HG02970 (cell line): ENCODE measurements around the gene RGSL1.

Experiments
- ATAC-seq: cut with Tn5 transposase; IDR thresholded peaks from one replicate; pipeline ENCODE4 v1.9.1; 2021; ENCODE audit warnings: mild to moderate bottlenecking, moderate library complexity, moderate number of reproducible peaks; ENCODE audit not compliant: unreplicated experiment, low FRiP score

RGSL1 gene

DNA sequence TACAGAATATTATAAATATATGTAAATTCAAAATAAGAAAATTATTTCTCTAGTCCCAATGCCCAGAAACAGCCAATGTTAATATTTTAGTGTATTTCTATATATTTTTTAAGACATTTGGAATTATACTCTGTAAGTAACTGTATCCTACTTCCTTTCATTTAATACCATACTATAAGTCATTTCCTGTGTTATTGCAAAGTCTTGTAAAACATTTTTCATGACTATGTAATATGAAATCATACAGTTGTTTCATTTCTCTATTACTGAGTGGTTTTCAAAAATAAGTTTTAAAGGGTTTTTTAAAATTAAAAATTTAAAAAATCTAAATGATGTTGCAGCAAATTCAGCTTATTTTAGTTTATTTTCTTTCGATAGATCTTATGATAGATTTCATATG, 137.1 kb downstream of the RGSL1 start:
- ATAC-seq: no peak

DNA sequence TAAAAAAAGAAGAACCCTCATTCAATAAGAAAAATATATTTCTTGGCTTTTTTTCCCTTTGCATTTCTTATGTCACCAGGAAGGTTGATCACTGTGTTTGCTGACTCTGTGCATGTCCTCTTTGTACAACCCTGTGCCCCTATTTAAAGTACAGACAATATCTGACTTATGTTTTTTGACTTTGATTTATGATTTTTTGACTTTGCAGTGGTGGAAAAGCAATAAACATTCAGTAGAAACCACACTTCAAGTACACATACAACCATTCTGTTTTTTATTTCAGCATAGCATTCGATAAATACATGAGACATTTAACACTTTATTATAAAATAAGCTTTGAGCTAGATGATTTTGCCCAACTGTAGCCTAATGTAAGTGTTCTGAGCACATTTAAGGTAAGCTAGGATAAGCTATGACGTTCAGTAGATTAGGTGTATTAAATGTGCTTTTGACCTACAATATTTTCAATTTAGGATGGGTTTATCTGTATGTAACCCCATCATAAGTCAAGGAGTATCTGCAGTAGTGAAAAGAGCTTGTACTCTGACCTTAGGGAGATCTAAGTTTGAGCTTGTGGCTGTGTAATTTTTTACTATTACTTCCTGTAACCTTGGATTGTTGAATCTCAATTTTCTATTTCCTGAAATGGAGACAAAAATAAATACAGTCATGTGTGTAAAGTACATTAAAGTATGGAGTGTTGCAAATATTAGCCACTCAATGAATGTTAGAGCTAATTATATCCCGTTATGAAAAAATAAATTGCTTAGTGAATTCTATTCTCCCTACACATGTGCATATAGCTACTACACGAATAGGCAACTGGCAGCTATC, 137.9 kb downstream of the RGSL1 start:
- ATAC-seq: no peak

DNA sequence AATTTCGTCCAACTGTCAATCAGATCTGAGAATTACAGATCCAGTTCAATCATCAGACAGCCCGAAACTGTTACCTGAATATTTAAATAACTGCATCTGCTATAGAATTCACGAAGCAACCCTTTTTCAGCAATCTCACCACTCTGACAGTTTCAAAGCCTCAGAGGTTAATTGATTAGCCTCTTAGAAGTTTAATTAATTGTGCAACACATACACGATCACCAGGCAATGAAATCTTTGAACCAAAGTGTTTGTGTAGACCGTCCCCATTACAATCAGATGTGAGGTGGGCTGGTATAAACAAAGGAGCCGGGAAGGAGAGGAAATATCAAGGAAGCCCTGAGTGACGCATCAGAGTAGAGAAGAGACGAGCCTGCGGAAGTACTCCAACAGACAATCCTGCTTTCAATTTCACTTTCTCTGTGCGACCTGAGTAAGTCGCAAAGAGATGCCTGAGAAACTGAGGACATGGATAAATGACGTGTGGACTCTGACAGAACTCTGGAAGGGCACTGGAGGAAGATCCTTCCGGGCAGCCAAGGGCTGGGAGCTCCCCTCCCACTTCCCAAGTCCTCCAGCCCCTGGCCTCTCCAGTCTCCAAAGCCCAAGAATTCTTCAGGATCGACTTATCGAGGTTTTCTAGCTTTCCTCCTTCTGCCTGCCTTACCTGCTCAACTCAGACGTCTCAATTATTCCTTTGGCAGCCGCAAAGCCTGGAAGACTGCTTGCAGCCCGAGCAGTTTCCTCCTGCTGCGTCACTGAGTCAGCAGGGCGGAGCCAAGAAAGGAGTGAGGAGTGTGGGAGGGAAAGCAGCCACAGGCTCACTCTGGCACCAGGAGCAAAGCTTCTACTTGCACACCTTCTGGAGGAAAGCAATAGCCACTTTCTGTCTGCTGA, 138.8 kb downstream of the RGSL1 start, which contains the start of gene RNASEL:
TSS of gene RNASEL (minus strand) at position 757 of the 897 bp plus-strand sequence. CDS start 2,450 bp downstream, outside the sequence.
- ATAC-seq: peak; percentile 68

- ATAC-seq: no peak
Measured at GRCh38 chr1:182589520-182589919, 139.6 kb downstream of the RGSL1 start.

- no peak for ATAC-seq
Measured at GRCh38 chr1:182589931-182590330, 140.0 kb downstream of the RGSL1 start.

DNA sequence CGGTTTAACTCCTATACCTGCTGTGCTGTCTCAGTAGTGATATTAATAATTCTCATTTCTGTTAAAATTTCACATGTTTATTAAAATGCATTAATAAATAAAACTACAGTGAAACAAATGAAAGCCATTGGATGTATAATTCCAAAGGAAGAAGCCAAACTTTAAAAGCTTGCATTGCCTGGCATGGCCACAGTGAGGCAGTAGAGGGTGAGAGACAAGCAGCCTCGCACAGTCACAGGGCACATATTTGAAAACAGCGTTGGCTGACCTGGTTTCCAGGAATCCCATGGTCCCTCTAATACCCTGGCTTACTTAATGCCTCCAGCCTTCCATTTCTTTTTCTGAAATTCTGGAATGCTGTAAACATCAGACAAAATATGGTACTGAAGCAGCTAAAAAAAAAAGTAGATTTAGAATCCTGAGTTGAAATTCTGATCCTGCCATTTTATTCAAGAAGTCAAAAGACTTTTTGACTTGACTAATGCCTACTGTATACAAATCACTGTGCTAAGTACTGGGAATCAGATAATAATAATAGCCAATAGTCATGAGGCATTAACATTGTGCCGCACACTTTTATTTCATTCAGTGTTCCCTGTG, 145.8 kb downstream of the RGSL1 start:
- no peak for ATAC-seq

GRCh38 chr1:182596934-182597333, 147.0 kb downstream of the RGSL1 start:
- no peak for ATAC-seq

DNA sequence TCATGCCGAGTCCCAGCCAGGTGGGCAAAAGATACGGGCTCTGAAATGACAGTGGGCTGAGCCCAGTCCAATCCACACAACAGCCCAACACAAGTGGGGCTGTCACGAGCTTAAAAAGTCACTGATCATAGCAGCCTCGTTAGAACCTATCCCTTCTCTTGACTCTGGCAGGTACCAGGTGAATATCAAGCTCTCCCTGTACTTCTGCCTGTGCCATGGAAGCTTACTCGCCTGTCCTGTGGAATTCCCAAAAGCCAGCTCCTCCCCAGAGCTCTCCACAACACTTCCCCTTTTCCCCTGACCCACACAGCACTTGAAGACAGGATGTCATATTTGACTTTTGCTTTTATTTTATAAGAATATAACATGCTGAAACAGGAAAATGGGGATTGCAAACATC, 148.3 kb downstream of the RGSL1 start:
- ATAC-seq: no peak

DNA sequence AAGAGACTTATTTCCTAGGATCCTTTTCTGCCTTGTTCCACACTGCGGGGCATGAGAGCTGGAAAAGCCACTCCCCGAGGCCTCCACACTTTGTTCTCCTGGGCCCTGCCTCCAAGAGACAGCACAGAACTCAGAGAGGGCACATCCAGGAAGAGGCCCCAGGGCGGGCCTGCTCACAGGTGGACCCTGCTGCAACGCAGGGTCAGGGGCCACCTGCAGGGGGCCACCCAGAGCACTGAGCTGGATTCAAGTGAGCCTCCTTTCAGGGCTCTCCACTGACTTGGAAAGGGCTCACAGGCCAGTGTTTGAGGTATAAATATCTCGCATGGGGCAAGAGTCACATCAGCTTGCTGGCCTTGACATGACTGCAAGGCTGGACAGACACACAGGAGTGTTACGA, 149.4 kb downstream of the RGSL1 start:
- ATAC-seq: no peak

- ATAC-seq: no peak
Measured at GRCh38 chr1:182600036-182600713, 150.2 kb downstream of the RGSL1 start.

DNA sequence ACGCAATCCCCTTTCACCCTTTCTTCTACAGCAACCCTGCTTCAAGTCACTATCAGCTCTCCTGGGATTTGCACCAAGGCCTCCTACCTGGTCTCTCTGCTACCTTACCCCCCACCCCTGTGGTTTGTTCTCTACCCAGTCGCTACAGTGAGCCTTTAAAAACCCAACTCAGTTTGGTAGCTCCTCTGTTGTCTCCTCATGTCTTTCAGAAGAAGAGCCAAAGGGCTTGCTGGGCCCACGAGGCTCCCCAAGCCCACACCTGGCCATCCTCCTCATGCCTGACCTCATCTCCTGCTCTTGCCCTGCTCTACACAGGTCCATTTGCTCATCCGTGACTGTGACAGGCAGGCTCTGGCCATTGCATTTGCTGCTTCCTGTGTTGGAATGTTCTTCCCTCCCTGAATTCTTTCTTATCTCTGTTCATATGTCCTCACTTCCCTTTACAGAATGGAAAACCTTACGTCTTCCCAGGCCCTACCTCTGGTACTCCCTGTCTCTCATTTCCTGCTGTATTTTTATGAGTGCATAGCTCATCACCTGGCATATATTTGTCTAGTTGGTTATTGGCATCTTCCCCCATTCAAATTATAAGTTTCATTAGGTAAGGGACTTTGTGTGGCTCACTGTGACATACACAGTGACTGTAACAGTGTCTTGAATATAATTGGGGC, 150.9 kb downstream of the RGSL1 start:
- ATAC-seq: no peak

- no peak for ATAC-seq
Measured at GRCh38 chr1:182601416-182601786, 151.5 kb downstream of the RGSL1 start.

GRCh38 chr1:182601913-182602312, 152.0 kb downstream of the RGSL1 start:
- no peak for ATAC-seq

DNA sequence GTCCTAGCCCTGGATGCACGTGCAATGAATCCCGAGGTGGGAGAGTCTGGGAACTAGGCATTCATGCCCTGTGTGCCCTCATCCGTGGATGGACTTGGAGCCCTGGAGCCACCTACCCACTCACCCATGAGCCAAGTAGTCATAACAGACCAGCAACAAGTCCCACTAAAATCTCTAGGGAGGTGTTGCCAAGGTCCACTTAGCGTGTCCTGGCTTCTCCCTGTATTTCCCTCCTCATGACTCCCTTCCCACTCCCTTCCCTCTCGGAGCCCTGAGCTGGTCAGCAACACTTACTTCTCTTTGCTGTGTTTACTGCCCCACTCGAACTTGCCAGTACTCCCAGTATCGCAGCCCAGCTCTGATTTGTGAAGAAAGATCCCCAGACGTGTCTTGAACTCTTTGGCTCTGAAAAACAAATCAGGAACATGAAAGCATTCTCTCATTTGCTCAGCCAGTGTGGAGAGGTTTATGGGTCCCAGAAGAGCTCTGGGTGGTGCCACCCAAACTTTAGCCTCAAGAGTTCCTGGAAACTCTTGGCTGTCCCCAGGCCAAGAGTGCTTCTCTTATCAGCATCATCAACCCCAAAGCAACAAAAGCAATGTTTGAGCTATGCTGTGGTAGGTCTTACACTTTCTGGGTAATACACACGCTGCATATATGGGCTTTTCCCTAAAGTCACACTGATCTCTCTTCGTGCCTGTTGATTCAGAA, 153.1 kb downstream of the RGSL1 start:
- ATAC-seq: no peak

DNA sequence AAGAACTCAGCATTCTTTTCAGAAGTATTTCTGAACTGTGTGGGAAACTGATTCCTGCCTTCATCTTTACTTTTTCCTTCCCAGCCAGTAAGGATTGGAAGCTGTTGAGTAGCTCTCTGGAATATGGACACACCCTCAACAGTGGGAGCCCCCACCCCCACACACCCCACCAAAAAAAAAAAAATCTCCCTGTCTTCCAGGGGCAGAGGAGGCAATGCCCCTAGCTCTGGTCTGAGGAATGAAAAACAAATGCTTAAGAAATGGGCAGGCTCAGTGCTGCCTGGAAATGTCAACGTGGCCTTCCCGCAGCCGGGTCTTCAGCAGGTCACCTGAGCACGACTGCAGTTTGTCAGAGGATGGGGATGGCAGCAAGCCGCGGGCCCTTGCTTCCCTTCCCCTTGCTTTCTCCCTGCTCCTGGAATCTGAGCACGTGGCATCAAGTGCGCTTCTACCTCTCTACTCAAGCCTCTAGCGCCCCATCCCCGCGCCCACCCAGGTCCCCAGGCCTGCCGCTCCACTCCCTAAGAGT, 153.8 kb downstream of the RGSL1 start:
- no peak for ATAC-seq

GRCh38 chr1:182604175-182605164, 154.5 kb downstream of the RGSL1 start, which contains the start of gene RGS16:
RGS16 (minus strand) TSS chr1:182604389; CDS start chr1:182604259, 130 bp downstream.
- peak; percentile 65 for ATAC-seq

- no peak for ATAC-seq
Measured at GRCh38 chr1:182607566-182607965, 157.6 kb downstream of the RGSL1 start.

DNA sequence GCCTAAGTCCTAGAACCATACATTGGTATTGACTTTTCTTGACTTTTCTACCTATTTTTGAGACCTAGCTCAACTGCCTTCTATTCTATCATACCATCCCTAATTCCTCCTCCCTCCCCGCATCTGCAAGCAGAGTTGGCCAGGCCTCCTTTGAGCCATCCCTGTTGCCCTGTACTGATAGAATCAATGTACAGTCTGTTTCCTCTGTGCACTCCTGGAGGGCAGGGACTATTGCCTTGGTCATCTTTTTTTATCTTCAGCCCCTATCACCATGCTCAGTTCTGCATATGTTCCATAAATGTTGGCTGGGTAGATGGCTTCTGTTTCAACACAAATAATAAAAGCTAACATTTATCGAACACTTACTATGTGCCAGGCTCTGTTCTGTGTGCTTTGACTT, 158.3 kb downstream of the RGSL1 start:
- ATAC-seq: no peak
